ENCODE data around the gene RHOC. TPM values are rescaled to one million over a fixed set of nuclear protein-coding genes. Genes with fewer than 3 reads are reported as not detected.

The RHOC gene
- total and polyA plus RNA-seq, 2 experiments from 2014 or later = 65.4 to 76.7 TPM

DNA sequence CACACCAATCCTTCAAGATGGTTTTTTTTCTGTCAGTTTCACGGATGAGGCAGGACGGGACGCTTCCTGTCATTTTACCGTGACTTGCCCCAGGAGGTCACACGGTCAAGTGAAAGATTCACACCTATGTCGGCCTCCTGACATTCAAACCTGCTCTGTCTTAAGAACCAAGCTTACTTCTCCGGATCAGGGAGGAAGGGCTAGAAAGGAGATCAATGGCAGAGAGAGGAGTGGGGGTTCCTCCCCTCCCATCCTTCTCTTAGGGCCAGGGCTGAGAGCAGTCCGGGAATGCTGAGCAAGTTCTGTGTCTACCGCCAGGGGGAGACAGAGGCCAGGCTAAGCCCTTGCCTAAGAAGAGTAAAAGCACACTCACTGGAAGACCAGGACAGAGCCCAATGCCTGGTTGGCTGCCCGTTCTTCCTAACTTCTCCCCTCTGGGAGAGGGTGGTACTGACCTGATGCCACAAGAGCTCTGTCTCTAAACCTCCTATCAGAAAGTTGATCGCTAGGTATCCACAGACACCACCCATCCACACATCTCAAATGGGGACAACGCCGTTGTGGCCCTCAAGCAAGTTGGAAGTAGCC lies 9.3 kb upstream of the RHOC start:
- Histone ChIP-seq H3K36me3 (ENCODE audit: insufficient read depth) (no peaks in the 10 kb centered on the region), H3K79me2 (replicated peaks; ENCODE audit: insufficient read depth) (no peaks in the 10 kb centered on the region), H3K27me3 (ENCODE audit: insufficient read depth) (peaks cover 54% of the 10 kb centered on the region), H3K9me2 (ENCODE audit: insufficient read depth) (no peaks in the 10 kb centered on the region), H3K4me3 (peak overlapping the region; percentile 95), H3K4me1 (ENCODE audit: insufficient read depth) (peaks cover 25% of the 10 kb centered on the region), H4K20me1 (replicated peaks; ENCODE audit: insufficient read depth) (no peaks in the 10 kb centered on the region; the same call in 1 of the 2 replicates), H3K27ac (ENCODE audit: low read depth) (no peak overlapping the region), H2AFZ (peak overlapping the region; percentile 58; the same call in 1 of the 2 replicates), H3K4me2 (peak overlapping the region; percentile 94), H3F3A (replicated peaks; ENCODE audit: low read depth) (peaks cover 7% of the 10 kb centered on the region)
- peaks cover 46% of the 10 kb centered on the region for H3K27me3 Mint-ChIP-seq (ENCODE audit: insufficient read depth, low read depth, poor library complexity)
- H3K4me3 Mint-ChIP-seq = peak overlapping the region; percentile 88
- H3K4me1 Mint-ChIP-seq = peaks cover 43% of the 10 kb centered on the region
- H3K27ac Mint-ChIP-seq = no peak overlapping the region
- peaks cover 4% of the 10 kb centered on the region; the same call in 1 of the 3 replicates for H3K36me3 Mint-ChIP-seq (ENCODE audit: low read depth)
- no peaks in the 10 kb centered on the region for H3K9me3 Mint-ChIP-seq
- peak; percentile 97 for DNase-seq (ENCODE audit: low spot score)
- ATAC-seq = peak; percentile 70
- TF ChIP-seq, protein P1, sequence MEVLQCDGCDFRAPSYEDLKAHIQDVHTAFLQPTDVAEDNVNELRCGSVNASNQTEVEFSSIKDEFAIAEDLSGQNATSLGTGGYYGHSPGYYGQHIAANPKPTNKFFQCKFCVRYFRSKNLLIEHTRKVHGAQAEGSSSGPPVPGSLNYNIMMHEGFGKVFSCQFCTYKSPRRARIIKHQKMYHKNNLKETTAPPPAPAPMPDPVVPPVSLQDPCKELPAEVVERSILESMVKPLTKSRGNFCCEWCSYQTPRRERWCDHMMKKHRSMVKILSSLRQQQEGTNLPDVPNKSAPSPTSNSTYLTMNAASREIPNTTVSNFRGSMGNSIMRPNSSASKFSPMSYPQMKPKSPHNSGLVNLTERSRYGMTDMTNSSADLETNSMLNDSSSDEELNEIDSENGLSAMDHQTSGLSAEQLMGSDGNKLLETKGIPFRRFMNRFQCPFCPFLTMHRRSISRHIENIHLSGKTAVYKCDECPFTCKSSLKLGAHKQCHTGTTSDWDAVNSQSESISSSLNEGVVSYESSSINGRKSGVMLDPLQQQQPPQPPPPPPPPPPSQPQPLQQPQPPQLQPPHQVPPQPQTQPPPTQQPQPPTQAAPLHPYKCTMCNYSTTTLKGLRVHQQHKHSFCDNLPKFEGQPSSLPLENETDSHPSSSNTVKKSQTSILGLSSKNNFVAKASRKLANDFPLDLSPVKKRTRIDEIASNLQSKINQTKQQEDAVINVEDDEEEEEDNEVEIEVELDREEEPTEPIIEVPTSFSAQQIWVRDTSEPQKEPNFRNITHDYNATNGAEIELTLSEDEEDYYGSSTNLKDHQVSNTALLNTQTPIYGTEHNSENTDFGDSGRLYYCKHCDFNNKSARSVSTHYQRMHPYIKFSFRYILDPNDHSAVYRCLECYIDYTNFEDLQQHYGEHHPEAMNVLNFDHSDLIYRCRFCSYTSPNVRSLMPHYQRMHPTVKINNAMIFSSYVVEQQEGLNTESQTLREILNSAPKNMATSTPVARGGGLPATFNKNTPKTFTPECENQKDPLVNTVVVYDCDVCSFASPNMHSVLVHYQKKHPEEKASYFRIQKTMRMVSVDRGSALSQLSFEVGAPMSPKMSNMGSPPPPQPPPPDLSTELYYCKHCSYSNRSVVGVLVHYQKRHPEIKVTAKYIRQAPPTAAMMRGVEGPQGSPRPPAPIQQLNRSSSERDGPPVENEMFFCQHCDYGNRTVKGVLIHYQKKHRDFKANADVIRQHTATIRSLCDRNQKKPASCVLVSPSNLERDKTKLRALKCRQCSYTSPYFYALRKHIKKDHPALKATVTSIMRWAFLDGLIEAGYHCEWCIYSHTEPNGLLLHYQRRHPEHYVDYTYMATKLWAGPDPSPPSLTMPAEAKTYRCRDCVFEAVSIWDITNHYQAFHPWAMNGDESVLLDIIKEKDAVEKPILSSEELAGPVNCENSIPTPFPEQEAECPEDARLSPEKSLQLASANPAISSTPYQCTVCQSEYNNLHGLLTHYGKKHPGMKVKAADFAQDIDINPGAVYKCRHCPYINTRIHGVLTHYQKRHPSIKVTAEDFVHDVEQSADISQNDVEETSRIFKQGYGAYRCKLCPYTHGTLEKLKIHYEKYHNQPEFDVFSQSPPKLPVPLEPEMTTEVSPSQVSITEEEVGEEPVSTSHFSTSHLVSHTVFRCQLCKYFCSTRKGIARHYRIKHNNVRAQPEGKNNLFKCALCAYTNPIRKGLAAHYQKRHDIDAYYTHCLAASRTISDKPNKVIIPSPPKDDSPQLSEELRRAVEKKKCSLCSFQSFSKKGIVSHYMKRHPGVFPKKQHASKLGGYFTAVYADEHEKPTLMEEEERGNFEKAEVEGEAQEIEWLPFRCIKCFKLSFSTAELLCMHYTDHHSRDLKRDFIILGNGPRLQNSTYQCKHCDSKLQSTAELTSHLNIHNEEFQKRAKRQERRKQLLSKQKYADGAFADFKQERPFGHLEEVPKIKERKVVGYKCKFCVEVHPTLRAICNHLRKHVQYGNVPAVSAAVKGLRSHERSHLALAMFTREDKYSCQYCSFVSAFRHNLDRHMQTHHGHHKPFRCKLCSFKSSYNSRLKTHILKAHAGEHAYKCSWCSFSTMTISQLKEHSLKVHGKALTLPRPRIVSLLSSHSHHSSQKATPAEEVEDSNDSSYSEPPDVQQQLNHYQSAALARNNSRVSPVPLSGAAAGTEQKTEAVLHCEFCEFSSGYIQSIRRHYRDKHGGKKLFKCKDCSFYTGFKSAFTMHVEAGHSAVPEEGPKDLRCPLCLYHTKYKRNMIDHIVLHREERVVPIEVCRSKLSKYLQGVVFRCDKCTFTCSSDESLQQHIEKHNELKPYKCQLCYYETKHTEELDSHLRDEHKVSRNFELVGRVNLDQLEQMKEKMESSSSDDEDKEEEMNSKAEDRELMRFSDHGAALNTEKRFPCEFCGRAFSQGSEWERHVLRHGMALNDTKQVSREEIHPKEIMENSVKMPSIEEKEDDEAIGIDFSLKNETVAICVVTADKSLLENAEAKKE (CRISPR knock-in tag; IDR thresholded peaks at IDR 0.05) = peak; percentile 66; the same call in 1 of the 2 replicates
- TF ChIP-seq, protein P2, sequence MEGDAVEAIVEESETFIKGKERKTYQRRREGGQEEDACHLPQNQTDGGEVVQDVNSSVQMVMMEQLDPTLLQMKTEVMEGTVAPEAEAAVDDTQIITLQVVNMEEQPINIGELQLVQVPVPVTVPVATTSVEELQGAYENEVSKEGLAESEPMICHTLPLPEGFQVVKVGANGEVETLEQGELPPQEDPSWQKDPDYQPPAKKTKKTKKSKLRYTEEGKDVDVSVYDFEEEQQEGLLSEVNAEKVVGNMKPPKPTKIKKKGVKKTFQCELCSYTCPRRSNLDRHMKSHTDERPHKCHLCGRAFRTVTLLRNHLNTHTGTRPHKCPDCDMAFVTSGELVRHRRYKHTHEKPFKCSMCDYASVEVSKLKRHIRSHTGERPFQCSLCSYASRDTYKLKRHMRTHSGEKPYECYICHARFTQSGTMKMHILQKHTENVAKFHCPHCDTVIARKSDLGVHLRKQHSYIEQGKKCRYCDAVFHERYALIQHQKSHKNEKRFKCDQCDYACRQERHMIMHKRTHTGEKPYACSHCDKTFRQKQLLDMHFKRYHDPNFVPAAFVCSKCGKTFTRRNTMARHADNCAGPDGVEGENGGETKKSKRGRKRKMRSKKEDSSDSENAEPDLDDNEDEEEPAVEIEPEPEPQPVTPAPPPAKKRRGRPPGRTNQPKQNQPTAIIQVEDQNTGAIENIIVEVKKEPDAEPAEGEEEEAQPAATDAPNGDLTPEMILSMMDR (conservative IDR thresholded peaks at IDR 0.05; ENCODE audit: low read depth in 2 of 2) = peak; percentile 96 to 99
- no peak for TF ChIP-seq JUNB (IDR thresholded peaks at IDR 0.05; ENCODE audit: unreplicated experiment)
- peak; percentile 64; the same call in 1 of the 2 replicates for TF ChIP-seq ZNF114 (CRISPR knock-in tag; IDR thresholded peaks at IDR 0.05)

Measured in GM23338 (cell line).